BLaER1 treated with 17β-estradiol and CSF1 and Interleukin-3, amounts not matched to agents 10 nM and 100 nM (cell line): ENCODE measurements around the gene UGT1A5.

ENCODE experiments used
- H3K27ac ChIP-seq, 11 experiments: shearing (Covaris generic); formaldehyde crosslinking; 2 replicates each; pipeline ENCODE4 v1.8.1; 2022
- H3K27me3 ChIP-seq, 11 experiments: shearing (Covaris generic); formaldehyde crosslinking; 2 replicates each; pipeline ENCODE4 v1.8.1; 2022
- H3K36me3 ChIP-seq, 11 experiments: shearing (Covaris generic); formaldehyde crosslinking; 2 replicates each; pipeline ENCODE4 v1.8.1; 2022
- H3K4me1 ChIP-seq, 10 experiments: shearing (Covaris generic); formaldehyde crosslinking; 2 replicates each; pipeline ENCODE4 v1.8.1; 2022
- H3K4me2 ChIP-seq, 11 experiments: shearing (Covaris generic); formaldehyde crosslinking; 2 replicates each; pipeline ENCODE4 v1.8.1; 2022
- H3K4me3 ChIP-seq, 10 experiments: shearing (Covaris generic); formaldehyde crosslinking; 2 replicates each; pipeline ENCODE4 v1.8.1; 2022
- H3K9ac ChIP-seq, 11 experiments: shearing (Covaris generic); formaldehyde crosslinking; 2 replicates each; pipeline ENCODE4 v1.8.1; 2022
- H3K9me3 ChIP-seq, 11 experiments: shearing (Covaris generic); formaldehyde crosslinking; replicated peaks in 1 of 11; 2 replicates each; pipeline ENCODE4 v1.8.1; 2022
- H4K20me1 ChIP-seq, 11 experiments: shearing (Covaris generic); formaldehyde crosslinking; 2 replicates each; pipeline ENCODE4 v1.8.1; 2022
- Cebpa-rat ChIP-seq, 11 experiments: shearing (Covaris generic); IDR thresholded peaks; 2 replicates each; pipeline ENCODE4 v1.8.1; 2022

UGT1A5 gene

GRCh38 chr2:233766416-233766815 lies 53.7 kb downstream of the UGT1A5 start:
- H3K4me2 ChIP-seq = no peak overlapping the region; a peak in 1 of 22 replicates
- no peaks in the 10 kb centered on the region for H3K27me3 ChIP-seq
- H3K4me1 ChIP-seq = peaks cover 0 to 26% (median 0%) of the 10 kb centered on the region in 10 experiments; a peak in 8 of 20 replicates
- no peak overlapping the region for H3K27ac ChIP-seq
- TF ChIP-seq Cebpa-rat (IDR thresholded peaks at IDR 0.05) = no peak
- no peaks in the 10 kb centered on the region for H4K20me1 ChIP-seq
- H3K9me3 ChIP-seq = 0 out of 22 replicates have a peak, but pooled peaks cover 0 to 4% (median 0%) of the 10 kb centered on the region in 11 experiments
- no peak overlapping the region for H3K4me3 ChIP-seq
- no peak overlapping the region for H3K9ac ChIP-seq
- H3K36me3 ChIP-seq = no peaks in the 10 kb centered on the region

GRCh38 chr2:233768076-233768475 lies 55.4 kb downstream of the UGT1A5 start:
- H4K20me1 ChIP-seq = no peaks in the 10 kb centered on the region
- H3K27me3 ChIP-seq = no peaks in the 10 kb centered on the region
- TF ChIP-seq Cebpa-rat (IDR thresholded peaks at IDR 0.05) = no peak
- no peak overlapping the region for H3K4me3 ChIP-seq
- no peak overlapping the region for H3K27ac ChIP-seq
- H3K36me3 ChIP-seq = no peaks in the 10 kb centered on the region
- H3K4me2 ChIP-seq = no peak overlapping the region
- peaks cover 0 to 26% (median 0%) of the 10 kb centered on the region in 10 experiments; a peak in 8 of 20 replicates for H3K4me1 ChIP-seq
- 0 out of 22 replicates have a peak, but pooled peaks cover 0 to 4% (median 0%) of the 10 kb centered on the region in 11 experiments for H3K9me3 ChIP-seq
- no peak overlapping the region for H3K9ac ChIP-seq

- Histone ChIP-seq H3K36me3 (no peaks in the 10 kb centered on the region), H3K9me3 (0 out of 22 replicates have a peak, but pooled peaks cover 0 to 4% (median 0%) of the 10 kb centered on the region in 11 experiments), H3K4me2 (no peak overlapping the region), H3K27ac (no peak overlapping the region), H3K9ac (no peak overlapping the region), H3K4me1 (peaks cover 0 to 17% (median 0%) of the 10 kb centered on the region in 10 experiments; a peak in 8 of 20 replicates), H3K4me3 (no peak overlapping the region), H3K27me3 (no peaks in the 10 kb centered on the region), H4K20me1 (no peaks in the 10 kb centered on the region)
- no peak for TF ChIP-seq Cebpa-rat (IDR thresholded peaks at IDR 0.05)
Measured at GRCh38 chr2:233769260-233769659, 56.6 kb downstream of the UGT1A5 start.

- H4K20me1 ChIP-seq = no peaks in the 10 kb centered on the region
- no peaks in the 10 kb centered on the region; a peak in 2 of 22 replicates for H3K36me3 ChIP-seq
- peaks cover 19 to 25% (median 22%) of the 10 kb centered on the region in 11 experiments for H3K9me3 ChIP-seq
- no peak for TF ChIP-seq Cebpa-rat (IDR thresholded peaks at IDR 0.05)
- H3K27me3 ChIP-seq = no peaks in the 10 kb centered on the region
- no peak overlapping the region for H3K4me2 ChIP-seq
- H3K4me1 ChIP-seq = no peaks in the 10 kb centered on the region
- no peak overlapping the region for H3K9ac ChIP-seq
- H3K27ac ChIP-seq = no peak overlapping the region
- no peak overlapping the region for H3K4me3 ChIP-seq
Measured at GRCh38 chr2:233772153-233772552, 59.4 kb downstream of the UGT1A5 start.

GRCh38 chr2:233772583-233772982 lies 59.9 kb downstream of the UGT1A5 start:
- Histone ChIP-seq H3K9ac (no peak overlapping the region), H3K4me2 (no peak overlapping the region), H3K36me3 (no peaks in the 10 kb centered on the region; a peak in 2 of 22 replicates), H3K27me3 (no peaks in the 10 kb centered on the region), H4K20me1 (no peaks in the 10 kb centered on the region), H3K9me3 (peaks cover 20 to 29% (median 25%) of the 10 kb centered on the region in 11 experiments), H3K4me1 (no peaks in the 10 kb centered on the region), H3K27ac (no peak overlapping the region), H3K4me3 (no peak overlapping the region)
- no peak for TF ChIP-seq Cebpa-rat (IDR thresholded peaks at IDR 0.05)

- no peak for TF ChIP-seq Cebpa-rat (IDR thresholded peaks at IDR 0.05)
- Histone ChIP-seq H3K9ac (no peak overlapping the region), H3K27me3 (no peaks in the 10 kb centered on the region), H3K4me1 (no peaks in the 10 kb centered on the region), H4K20me1 (no peaks in the 10 kb centered on the region), H3K4me2 (no peak overlapping the region), H3K36me3 (no peaks in the 10 kb centered on the region; a peak in 2 of 22 replicates), H3K4me3 (no peak overlapping the region), H3K27ac (no peak overlapping the region), H3K9me3 (peaks cover 21 to 40% (median 31%) of the 10 kb centered on the region in 11 experiments)
Measured at GRCh38 chr2:233773854-233774253, 61.1 kb downstream of the UGT1A5 start.

GRCh38 chr2:233775414-233775813 lies 62.7 kb downstream of the UGT1A5 start:
- Histone ChIP-seq H3K27ac (no peak overlapping the region), H3K4me2 (no peak overlapping the region), H3K9me3 (peaks cover 26 to 55% (median 42%) of the 10 kb centered on the region in 11 experiments), H3K4me3 (no peak overlapping the region), H3K27me3 (no peaks in the 10 kb centered on the region), H3K4me1 (no peaks in the 10 kb centered on the region), H4K20me1 (no peaks in the 10 kb centered on the region), H3K36me3 (no peaks in the 10 kb centered on the region; a peak in 2 of 22 replicates), H3K9ac (no peak overlapping the region)
- no peak for TF ChIP-seq Cebpa-rat (IDR thresholded peaks at IDR 0.05)

- TF ChIP-seq Cebpa-rat (IDR thresholded peaks at IDR 0.05) = no peak
- Histone ChIP-seq H3K4me2 (no peak within 1 kb of the TSS), H3K27me3 (no peaks in the 10 kb centered on the region), H3K4me1 (no peaks in the 10 kb centered on the region), H3K36me3 (no peaks in the 10 kb centered on the region; a peak in 2 of 22 replicates), H3K9ac (no peak within 1 kb of the TSS), H3K4me3 (no peak within 1 kb of the TSS), H3K27ac (no peak within 1 kb of the TSS), H3K9me3 (peaks cover 31 to 61% (median 49%) of the 10 kb centered on the region in 11 experiments), H4K20me1 (no peaks in the 10 kb centered on the region)
Measured at GRCh38 chr2:233778030-233778429, 65.3 kb downstream of the UGT1A5 start, which contains the start of gene MROH2A. Gene MROH2A, plus strand, starts transcription at chr2:233778330. Its CDS starts 1,029 bp downstream, at chr2:233779359.

GRCh38 chr2:233779722-233780121 lies 67.0 kb downstream of the UGT1A5 start:
- Histone ChIP-seq H3K36me3 (no peaks in the 10 kb centered on the region; a peak in 2 of 22 replicates), H3K9me3 (peaks cover 31 to 66% (median 54%) of the 10 kb centered on the region in 11 experiments), H4K20me1 (no peaks in the 10 kb centered on the region), H3K9ac (no peak overlapping the region), H3K4me2 (no peak overlapping the region), H3K27me3 (no peaks in the 10 kb centered on the region), H3K4me1 (peaks cover 0 to 3% (median 0%) of the 10 kb centered on the region in 10 experiments; a peak in 7 of 20 replicates), H3K4me3 (no peak overlapping the region), H3K27ac (no peak overlapping the region)
- TF ChIP-seq Cebpa-rat (IDR thresholded peaks at IDR 0.05) = no peak

GRCh38 chr2:233780771-233781170 lies 68.1 kb downstream of the UGT1A5 start:
- no peaks in the 10 kb centered on the region for H3K36me3 ChIP-seq

More at GRCh38 chr2:233780771-233781170, 68.1 kb downstream of the UGT1A5 start:
- Histone ChIP-seq H4K20me1 (no peaks in the 10 kb centered on the region), H3K27me3 (no peaks in the 10 kb centered on the region), H3K4me2 (no peak overlapping the region), H3K9ac (no peak overlapping the region), H3K27ac (no peak overlapping the region), H3K4me3 (no peak overlapping the region), H3K9me3 (peaks cover 29 to 68% (median 55%) of the 10 kb centered on the region in 11 experiments), H3K4me1 (peaks cover 0 to 14% (median 4%) of the 10 kb centered on the region in 10 experiments; a peak in 9 of 20 replicates)
- no peak for TF ChIP-seq Cebpa-rat (IDR thresholded peaks at IDR 0.05)
